Mesenchymal stem cell (in vitro differentiated cells and primary cell): ENCODE measurements around the gene ASB9.

Experiments
- DNase-seq: peaks from one replicate; pipeline ENCODE4 v3.0.0-alpha.2; 2013
- H2AFZ ChIP-seq: one replicate; pipeline ENCODE4 v1.6.1; 2013; ENCODE audit warnings: low read depth, mild to moderate bottlenecking, control low read depth, inconsistent platforms, low read length, moderate library complexity
- H2AK5ac ChIP-seq: 2 replicates; pipeline ENCODE4 v1.6.1; 2013; ENCODE audit warnings: low read length, moderate library complexity, mild to moderate bottlenecking, inconsistent platforms; ENCODE audit not compliant: severe bottlenecking
- H2BK120ac ChIP-seq: one replicate; pipeline ENCODE4 v1.6.1; 2013; ENCODE audit warnings: low read depth, mild to moderate bottlenecking, inconsistent platforms, low read length, moderate library complexity
- H2BK12ac ChIP-seq, 2 experiments: one replicate each; pipeline ENCODE4 v1.6.1; 2013; ENCODE audit warnings: inconsistent platforms in 2 of 2, low read length in 2 of 2, mild to moderate bottlenecking in 2 of 2, moderate library complexity in 2 of 2, control low read depth in 1 of 2
- H2BK15ac ChIP-seq: one replicate; pipeline ENCODE4 v1.6.1; 2013; ENCODE audit warnings: mild to moderate bottlenecking, low read depth, inconsistent platforms; ENCODE audit not compliant: poor library complexity, severe bottlenecking
- H2BK5ac ChIP-seq: 2 replicates; pipeline ENCODE4 v1.6.1; 2013; ENCODE audit warnings: low read depth, mild to moderate bottlenecking, low read length, control low read depth, inconsistent platforms; ENCODE audit not compliant: poor library complexity, severe bottlenecking
- H3K14ac ChIP-seq, 2 experiments: one replicate each; pipeline ENCODE4 v1.6.1; 2013; ENCODE audit warnings: inconsistent platforms in 2 of 2, low read length in 2 of 2, control low read depth in 1 of 2, mild to moderate bottlenecking in 1 of 2, moderate library complexity in 1 of 2
- H3K18ac ChIP-seq, 2 experiments: one replicate each; pipeline ENCODE4 v1.6.1; 2013; ENCODE audit warnings: inconsistent platforms in 2 of 2, low read length in 2 of 2, control low read depth in 1 of 2, low read depth in 1 of 2, mild to moderate bottlenecking in 1 of 2
- H3K23ac ChIP-seq, 2 experiments: one replicate each; pipeline ENCODE4 v1.6.1; 2013; ENCODE audit warnings: inconsistent platforms in 2 of 2, low read length in 2 of 2, mild to moderate bottlenecking in 2 of 2, moderate library complexity in 2 of 2, control low read depth in 1 of 2
- H3K27ac ChIP-seq: 2 replicates; pipeline ENCODE4 v1.5.1; 2013; ENCODE audit warnings: mild to moderate bottlenecking, moderate library complexity, low read length, control low read depth, inconsistent platforms; ENCODE audit not compliant: poor library complexity, severe bottlenecking
- H3K27me3 ChIP-seq, 2 experiments: 2 replicates each; pipeline versions ENCODE4 v1.6.1 to v1.7.0; 2013; ENCODE audit warnings: low read length in 2 of 2, mild to moderate bottlenecking in 2 of 2, moderate library complexity in 2 of 2, control low read depth in 1 of 2, inconsistent platforms in 1 of 2; ENCODE audit not compliant: control insufficient read depth in 1 of 2, insufficient read depth in 1 of 2
- H3K36me3 ChIP-seq, 2 experiments: 2 replicates each; pipeline versions ENCODE4 v1.6.1 to v1.7.0; 2013; ENCODE audit warnings: low read length in 2 of 2, control low read depth in 1 of 2, inconsistent platforms in 1 of 2, low read depth in 1 of 2, mild to moderate bottlenecking in 1 of 2; ENCODE audit not compliant: insufficient read depth in 2 of 2, control insufficient read depth in 1 of 2
- H3K4ac ChIP-seq, 2 experiments: one replicate each; pipeline ENCODE4 v1.6.1; 2013; ENCODE audit warnings: inconsistent platforms in 2 of 2, low read length in 2 of 2, mild to moderate bottlenecking in 2 of 2, moderate library complexity in 2 of 2, control low read depth in 1 of 2, low read depth in 1 of 2
- H3K4me1 ChIP-seq: 2 replicates; pipeline ENCODE4 v1.6.1; 2013; ENCODE audit warnings: low read depth, low read length, control low read depth; ENCODE audit not compliant: control insufficient read depth, insufficient read depth
- H3K4me2 ChIP-seq: 2 replicates; pipeline ENCODE4 v1.6.1; 2013; ENCODE audit warnings: low read length, mild to moderate bottlenecking, inconsistent platforms; ENCODE audit not compliant: poor library complexity, severe bottlenecking
- H3K4me3 ChIP-seq, 2 experiments: 2 replicates each; pipeline versions ENCODE4 v1.5.1 to v1.7.0; 2013; ENCODE audit warnings: low read length in 2 of 2, mild to moderate bottlenecking in 2 of 2, control low read depth in 1 of 2, low read depth in 1 of 2; ENCODE audit not compliant: insufficient read depth in 1 of 2
- H3K79me1 ChIP-seq: replicated peaks from 2 replicates; pipeline ENCODE4 v1.6.1; 2013; ENCODE audit warnings: mild to moderate bottlenecking, control low read depth, low read length, inconsistent platforms; ENCODE audit not compliant: poor library complexity, severe bottlenecking
- H3K9ac ChIP-seq: 2 replicates; pipeline ENCODE4 v1.7.0; 2013; ENCODE audit warnings: mild to moderate bottlenecking, low read length, moderate library complexity
- H3K9me3 ChIP-seq: 2 replicates; pipeline ENCODE4 v1.7.0; 2013; ENCODE audit warnings: mild to moderate bottlenecking, low read length; ENCODE audit not compliant: control insufficient read depth
- H4K8ac ChIP-seq: one replicate; pipeline ENCODE4 v1.6.1; 2013; ENCODE audit warnings: inconsistent platforms, mild to moderate bottlenecking, low read length, moderate library complexity
- H4K91ac ChIP-seq: one replicate; pipeline ENCODE4 v1.6.1; 2013; ENCODE audit warnings: mild to moderate bottlenecking, low read length, inconsistent platforms
- WGBS: methylation state at CpG from one replicate; pipeline ENCODE4 v1.1.7; 2013; ENCODE audit warnings: mixed read lengths; 5-methylcytosine and 5-hydroxymethylcytosine counted together

ASB9 gene

DNA sequence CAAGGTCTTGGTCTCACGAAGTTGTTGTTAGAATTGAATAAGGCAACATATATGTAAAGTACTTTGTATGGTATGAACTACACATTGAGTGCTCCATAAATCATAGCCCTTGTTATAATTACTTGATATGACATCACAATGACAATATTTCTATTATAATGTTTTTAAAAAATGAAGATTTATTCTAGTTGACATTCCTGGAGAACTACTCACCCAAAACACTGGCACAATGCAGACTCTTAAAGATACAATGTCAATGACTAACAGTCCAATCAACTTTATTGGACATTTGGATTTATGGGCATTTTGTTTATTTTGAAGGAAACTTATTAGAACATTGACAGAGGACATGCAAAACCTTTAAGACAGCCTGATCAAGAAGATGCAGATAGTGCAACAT lies 55.3 kb downstream of the ASB9 start:
- no CpG with 5 or more reads among the region's 1 CpG for WGBS
- no peak overlapping the region for H2BK120ac ChIP-seq
- no peak overlapping the region for H3K9ac ChIP-seq
- no peak overlapping the region for H4K8ac ChIP-seq
- no peak overlapping the region for H2BK5ac ChIP-seq
- H3K23ac ChIP-seq = no peak overlapping the region
- H3K27me3 ChIP-seq = peaks cover 0 to 3% of the 10 kb centered on the region in 2 experiments
- H3K27ac ChIP-seq = no peak overlapping the region
- H2AFZ ChIP-seq = no peak overlapping the region
- no peak overlapping the region for H3K4me3 ChIP-seq
- H2BK15ac ChIP-seq = no peak overlapping the region
- H3K4me1 ChIP-seq = no peaks in the 10 kb centered on the region
- H3K4me2 ChIP-seq = no peak overlapping the region
- no peaks in the 10 kb centered on the region for H3K9me3 ChIP-seq
- H2AK5ac ChIP-seq = no peak overlapping the region
- no peak overlapping the region for H3K14ac ChIP-seq
- H4K91ac ChIP-seq = no peak overlapping the region
- no peaks in the 10 kb centered on the region for H3K79me1 ChIP-seq
- no peak for DNase-seq
- no peak overlapping the region for H3K18ac ChIP-seq
- H3K36me3 ChIP-seq = no peaks in the 10 kb centered on the region
- no peak overlapping the region for H3K4ac ChIP-seq
- no peak overlapping the region for H2BK12ac ChIP-seq

DNA sequence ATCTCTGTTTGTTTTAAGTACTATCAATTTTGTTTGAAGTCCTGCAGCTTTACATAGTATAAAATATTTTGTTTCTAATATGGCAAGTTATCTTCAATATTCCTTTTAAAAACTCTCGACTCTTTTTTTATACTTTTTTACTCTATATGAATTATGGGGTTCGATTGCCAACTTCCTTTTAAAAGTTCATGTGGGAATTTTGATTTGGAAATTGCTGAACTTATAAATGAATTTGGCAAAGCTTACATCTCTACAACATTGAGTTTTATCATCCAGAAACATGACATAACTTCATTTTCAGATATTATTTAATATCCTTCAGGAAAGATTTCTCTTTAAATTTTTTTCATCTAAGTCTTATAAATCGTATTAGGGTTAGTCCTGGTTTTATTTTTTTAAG lies 60.8 kb downstream of the ASB9 start:
- no peaks in the 10 kb centered on the region for H3K36me3 ChIP-seq
- no peak overlapping the region for H2BK120ac ChIP-seq
- H3K79me1 ChIP-seq = no peaks in the 10 kb centered on the region
- H3K27ac ChIP-seq = no peak overlapping the region
- H3K4me2 ChIP-seq = no peak overlapping the region
- no peaks in the 10 kb centered on the region for H3K9me3 ChIP-seq
- no peak overlapping the region for H3K4me3 ChIP-seq
- no peak overlapping the region for H2BK5ac ChIP-seq
- H3K4ac ChIP-seq = no peak overlapping the region
- WGBS = no CpG with 5 or more reads among the region's 3 CpGs
- H3K4me1 ChIP-seq = no peaks in the 10 kb centered on the region
- H3K18ac ChIP-seq = no peak overlapping the region
- H4K91ac ChIP-seq = no peak overlapping the region
- DNase-seq = no peak
- H3K14ac ChIP-seq = no peak overlapping the region
- H3K9ac ChIP-seq = no peak overlapping the region
- H3K23ac ChIP-seq = no peak overlapping the region
- H2AK5ac ChIP-seq = no peak overlapping the region
- no peaks in the 10 kb centered on the region for H3K27me3 ChIP-seq
- H2BK15ac ChIP-seq = no peak overlapping the region
- no peak overlapping the region for H2AFZ ChIP-seq
- no peak overlapping the region for H4K8ac ChIP-seq
- no peak overlapping the region for H2BK12ac ChIP-seq

GRCh38 chrX:15207994-15208393 lies 61.9 kb downstream of the ASB9 start:
- no CpG with 5 or more reads among the region's 3 CpGs for WGBS
- no peak overlapping the region for H3K18ac ChIP-seq

GRCh38 chrX:15207384-15207783 lies 62.5 kb downstream of the ASB9 start:
- H3K18ac ChIP-seq = no peak overlapping the region
- H3K9me3 ChIP-seq = no peaks in the 10 kb centered on the region
- H2BK120ac ChIP-seq = no peak overlapping the region
- no peak overlapping the region for H2BK5ac ChIP-seq
- H3K4me3 ChIP-seq = no peak overlapping the region
- H4K91ac ChIP-seq = no peak overlapping the region
- no peak overlapping the region for H3K14ac ChIP-seq
- no peak overlapping the region for H2BK12ac ChIP-seq
- no peak overlapping the region for H3K4ac ChIP-seq
- no peak overlapping the region for H2AK5ac ChIP-seq
- no peaks in the 10 kb centered on the region for H3K79me1 ChIP-seq
- WGBS = 100% methylated on average over 1 of the region's 1 CpG
- H2AFZ ChIP-seq = no peak overlapping the region
- no peaks in the 10 kb centered on the region for H3K27me3 ChIP-seq
- no peak overlapping the region for H3K23ac ChIP-seq
- no peaks in the 10 kb centered on the region for H3K36me3 ChIP-seq
- H3K4me2 ChIP-seq = no peak overlapping the region
- no peak for DNase-seq
- H3K27ac ChIP-seq = no peak overlapping the region
- no peak overlapping the region for H4K8ac ChIP-seq
- no peak overlapping the region for H3K9ac ChIP-seq
- H3K4me1 ChIP-seq = no peaks in the 10 kb centered on the region
- no peak overlapping the region for H2BK15ac ChIP-seq

More at GRCh38 chrX:15207994-15208393, 61.9 kb downstream of the ASB9 start:
- no peak overlapping the region for H2BK120ac ChIP-seq
- no peak overlapping the region for H3K23ac ChIP-seq
- no peak overlapping the region for H3K27ac ChIP-seq
- H4K8ac ChIP-seq = no peak overlapping the region
- H2BK15ac ChIP-seq = no peak overlapping the region
- H3K27me3 ChIP-seq = no peaks in the 10 kb centered on the region
- no peak overlapping the region for H4K91ac ChIP-seq
- no peak overlapping the region for H3K4ac ChIP-seq
- no peak overlapping the region for H3K4me2 ChIP-seq
- no peak overlapping the region for H2AK5ac ChIP-seq
- H3K36me3 ChIP-seq = no peaks in the 10 kb centered on the region
- no peak overlapping the region for H3K9ac ChIP-seq
- no peak overlapping the region for H2AFZ ChIP-seq
- no peak overlapping the region for H2BK12ac ChIP-seq
- no peaks in the 10 kb centered on the region for H3K9me3 ChIP-seq
- H3K4me3 ChIP-seq = no peak overlapping the region
- no peaks in the 10 kb centered on the region for H3K79me1 ChIP-seq
- no peaks in the 10 kb centered on the region for H3K4me1 ChIP-seq
- H2BK5ac ChIP-seq = no peak overlapping the region
- H3K14ac ChIP-seq = no peak overlapping the region
- no peak for DNase-seq
